CD4-positive, alpha-beta T cell (primary cell): ENCODE data around the gene S100A16. TPM values are rescaled to one million over a fixed set of nuclear protein-coding genes. Genes with fewer than 3 reads are reported as not detected.

Experiments
- ATAC-seq: fragments of 200-7000 bp; cut with Tn5 transposase; one replicate; pipeline ENCODE4 v1.10.0; 2022; ENCODE audit warnings: mild to moderate bottlenecking; ENCODE audit not compliant: poor library complexity
- CTCF ChIA-PET: fragments of 350-600 bp; sonication (Branson Sonifier 250); formaldehyde crosslinking; loops from one replicate; lab custom pipeline; 2021; ENCODE audit warnings: antibody characterized with exemption, inconsistent platforms; lab: Charles Lee
- POLR2A ChIA-PET: fragments of 350-600 bp; sonication (Branson Sonifier 250); formaldehyde crosslinking; loops from one replicate; lab custom pipeline; 2021; ENCODE audit warnings: antibody characterized with exemption, inconsistent platforms; lab: Charles Lee
- DNase-seq, 14 experiments: peaks; one replicate each; pipeline ENCODE4 v3.0.0-alpha.2; 2013 to 2020; ENCODE audit warnings: mixed read lengths in 2 of 14
- H3K27ac ChIP-seq, 2 donors: one replicate each; pipeline versions ENCODE4 v1.5.1 to v1.7.0; 2013; ENCODE audit warnings: low read length in 2 of 2, low read depth in 1 of 2, mild to moderate bottlenecking in 1 of 2
- H3K27me3 ChIP-seq, 2 experiments: 1 replicate in 1 of 2; 2 replicates in 1 of 2; pipeline versions ENCODE4 v1.6.1 to v1.7.0; 2013; ENCODE audit warnings: low read length in 2 of 2, control low read depth in 1 of 2, mild to moderate bottlenecking in 1 of 2, moderate library complexity in 1 of 2; ENCODE audit not compliant: insufficient read depth in 2 of 2, control insufficient read depth in 1 of 2
- H3K36me3 ChIP-seq: one replicate; pipeline ENCODE4 v1.6.1; 2013; ENCODE audit warnings: low read length, control low read depth; ENCODE audit not compliant: insufficient read depth
- H3K4me1 ChIP-seq: one replicate; pipeline ENCODE4 v1.6.1; 2013; ENCODE audit warnings: low read length, control low read depth; ENCODE audit not compliant: insufficient read depth
- H3K4me3 ChIP-seq: one replicate; pipeline ENCODE4 v1.5.1; 2013; ENCODE audit warnings: mild to moderate bottlenecking, low read length, moderate library complexity
- H3K9me3 ChIP-seq, 2 experiments: 1 replicate in 1 of 2; 2 replicates in 1 of 2; pipeline versions ENCODE4 v1.6.1 to v1.7.0; 2013; ENCODE audit warnings: low read length in 2 of 2, mild to moderate bottlenecking in 2 of 2, control low read depth in 1 of 2, moderate library complexity in 1 of 2; ENCODE audit not compliant: control insufficient read depth in 1 of 2, insufficient read depth in 1 of 2
- H3K27ac Mint-ChIP-seq: one replicate; pipeline ENCODE4 v1.8.0; 2020; ENCODE audit warnings: mixed read lengths
- H3K27me3 Mint-ChIP-seq: one replicate; pipeline ENCODE4 v1.8.0; 2021; ENCODE audit warnings: mixed read lengths
- H3K36me3 Mint-ChIP-seq: one replicate; pipeline ENCODE4 v1.8.0; 2021; ENCODE audit warnings: low read depth, mixed read lengths
- H3K4me1 Mint-ChIP-seq: one replicate; pipeline ENCODE4 v1.8.0; 2021; ENCODE audit warnings: low read depth, mixed read lengths
- H3K4me3 Mint-ChIP-seq: one replicate; pipeline ENCODE4 v1.8.0; 2020; ENCODE audit warnings: mild to moderate bottlenecking, mixed read lengths
- H3K9me3 Mint-ChIP-seq: one replicate; pipeline ENCODE4 v1.8.0; 2020; ENCODE audit warnings: mixed read lengths
- CTCF ChIP-seq: fragments of 200-600 bp; IDR thresholded peaks from one replicate; pipeline ENCODE4 v1.8.0; 2022; ENCODE audit warnings: antibody characterized with exemption, mild to moderate bottlenecking
- intact Hi-C, 2 experiments: fragments of 100-400 bp; cut with DNase I in 1 of 2; cut with micrococcal nuclease in 1 of 2; formaldehyde crosslinking; loops; one replicate each; pipeline versions ENCODE4 v1.15.1 to v1.9.0; 2023 to 2025; cut with DNase I, micrococcal nuclease
- total RNA-seq, 174 experiments: library from RNA in 2 of 174; stranded (reverse) in 2 of 174; gene quantifications; one replicate each; pipeline ENCODE4 v1.2.3 and lab custom pipeline; 2021 to 2026

S100A16 gene
- total RNA-seq, 2 experiments from 2014 or later, result not detected

GRCh38 chr1:153659656-153660055 lies 46.7 kb upstream of the S100A16 start:
- Mint-ChIP-seq H3K9me3 (no peaks in the 10 kb centered on the region), H3K36me3 (peaks cover 50% of the 10 kb centered on the region), H3K4me1 (peaks cover 16% of the 10 kb centered on the region), H3K4me3 (peak overlapping the region; percentile 97), H3K27me3 (no peaks in the 10 kb centered on the region), H3K27ac (peak overlapping the region; percentile 94)
- ATAC-seq (no peak), DNase-seq (no peak)
- Histone ChIP-seq H3K27ac (no peak overlapping the region), H3K36me3 (peaks cover 42% of the 10 kb centered on the region), H3K4me3 (no peak overlapping the region), H3K27me3 (no peaks in the 10 kb centered on the region), H3K9me3 (no peaks in the 10 kb centered on the region), H3K4me1 (peaks cover 22% of the 10 kb centered on the region)
- ChIA-PET CTCF (interaction anchor here (0.6 to 1.7 kb wide), 4 partner anchors 12 to 1599 kb away, joined by 3 to 4 read pairs (median 3); partner anchors contain the start of gene ILF2), POLR2A (interaction anchor here (1.1 to 5.0 kb wide), 8 partner anchors 9 to 331 kb away, joined by 3 to 61 read pairs (median 6); partner anchors contain the start of genes CHTOP, ILF2 and RPS27)
- no peak for TF ChIP-seq CTCF
- intact Hi-C loops, result loop anchor here in 1 of 2 experiments (1.0 to 5.0 kb wide), 2 partner anchors 10 to 68 kb away; partner anchors contain the start of gene INTS3

GRCh38 chr1:153659175-153659534 lies 46.2 kb upstream of the S100A16 start:
- ATAC-seq (no peak), DNase-seq (no peak)
- ChIA-PET CTCF (interaction anchor here (0.6 to 1.7 kb wide), 3 partner anchors 12 to 1599 kb away, joined by 3 read pairs; partner anchors contain the start of gene ILF2), POLR2A (interaction anchor here (0.9 to 5.0 kb wide), 11 partner anchors 8 to 332 kb away, joined by 3 to 61 read pairs (median 5); partner anchors contain the start of genes CHTOP, ILF2, JTB and RPS27)
- H3K27me3 ChIP-seq, result no peaks in the 10 kb centered on the region
- no peaks in the 10 kb centered on the region for H3K27me3 Mint-ChIP-seq
- no peak for TF ChIP-seq CTCF
- no peaks in the 10 kb centered on the region for H3K9me3 Mint-ChIP-seq
- H3K27ac ChIP-seq, result peak overlapping the region; percentile 76 to 84
- peak overlapping the region; percentile 79 for H3K4me3 ChIP-seq
- H3K4me1 ChIP-seq, result peaks cover 22% of the 10 kb centered on the region
- H3K9me3 ChIP-seq, result no peaks in the 10 kb centered on the region
- peaks cover 16% of the 10 kb centered on the region for H3K4me1 Mint-ChIP-seq
- H3K36me3 ChIP-seq, result peaks cover 37% of the 10 kb centered on the region
- intact Hi-C loops, result loop anchor here in 1 of 2 experiments (1.0 to 5.0 kb wide), 2 partner anchors 10 to 68 kb away; partner anchors contain the start of gene INTS3
- H3K36me3 Mint-ChIP-seq, result peaks cover 45% of the 10 kb centered on the region
- H3K4me3 Mint-ChIP-seq, result peak overlapping the region; percentile 97
- peak overlapping the region; percentile 94 for H3K27ac Mint-ChIP-seq

- no peaks in the 10 kb centered on the region for H3K27me3 ChIP-seq
- DNase-seq, result peak; percentile 78 to 93 (median 87)
- H3K4me1 ChIP-seq, result peaks cover 22% of the 10 kb centered on the region
- Mint-ChIP-seq H3K36me3 (peaks cover 40% of the 10 kb centered on the region), H3K9me3 (no peaks in the 10 kb centered on the region), H3K4me3 (peak within 1 kb of the TSS; percentile 97), H3K27me3 (no peaks in the 10 kb centered on the region), H3K4me1 (peaks cover 16% of the 10 kb centered on the region), H3K27ac (peak within 1 kb of the TSS; percentile 94)
- POLR2A ChIA-PET, result interaction anchor here (0.9 to 5.0 kb wide), 11 partner anchors 9 to 333 kb away, joined by 3 to 61 read pairs (median 5); partner anchors contain the start of genes CHTOP, ILF2, JTB and RPS27
- intact Hi-C loops, result loop anchor here (1.0 to 5.0 kb wide), 4 partner anchors 11 to 69 kb away; partner anchors contain the start of genes CHTOP (in 2 of the 2) and INTS3 (in 1 of the 2)
- H3K27ac ChIP-seq, result peak within 1 kb of the TSS; percentile 76 to 84
- CTCF ChIA-PET, result interaction anchor here (0.7 to 1.7 kb wide), 2 partner anchors 13 to 123 kb away, joined by 3 read pairs; partner anchors contain the start of genes ILF2 and S100A6
- no peak for TF ChIP-seq CTCF
- no peaks in the 10 kb centered on the region for H3K9me3 ChIP-seq
- peak; percentile 96 for ATAC-seq
- peaks cover 31% of the 10 kb centered on the region for H3K36me3 ChIP-seq
- peak within 1 kb of the TSS; percentile 79 for H3K4me3 ChIP-seq
Measured at GRCh38 chr1:153658400-153659174, 45.6 kb upstream of the S100A16 start, which contains the start of gene SNAPIN. Gene SNAPIN (plus strand): TSS chr1:153658703. CDS start chr1:153658744, 41 bp downstream.
